K562 (cell line): ENCODE results near the gene AP4S1. TPM values are rescaled to one million over a fixed set of nuclear protein-coding genes. Genes with fewer than 3 reads are reported as not detected.

ENCODE experiments used
- BRCA1 ChIP-seq, 2 experiments: fragments of 450-650 bp in 1 of 2; sonication (generic) in 1 of 2; formaldehyde crosslinking in 1 of 2; IDR thresholded peaks; 2 replicates each; pipeline versions ENCODE4 v1.5.0 to v1.6.1; 2017 to 2020; ENCODE audit warnings: mild to moderate bottlenecking in 1 of 2, missing genetic modification reagents in 1 of 2
- CCAR2 ChIP-seq: fragments of 200-400 bp; formaldehyde crosslinking; IDR thresholded peaks from 2 replicates; pipeline ENCODE4 v1.6.1; 2017; ENCODE audit warnings: mild to moderate bottlenecking, low read depth, low read length
- CCNT2 ChIP-seq: IDR thresholded peaks from 2 replicates; pipeline ENCODE4 v1.6.1; 2011; ENCODE audit warnings: borderline replicate concordance, low read depth, mild to moderate bottlenecking, moderate library complexity, mixed read lengths, low read length; ENCODE audit not compliant: insufficient read length; ENCODE audit errors: extremely low read depth
- DACH1 ChIP-seq: fragments of 450-650 bp; IDR thresholded peaks from 2 replicates; pipeline ENCODE4 v1.6.1; 2018; ENCODE audit not compliant: partially characterized antibody
- ESRRB ChIP-seq: fragments of 250-450 bp; sonication (Bioruptor Pico); IDR thresholded peaks from 2 replicates; pipeline ENCODE4 v1.5.0; 2020; ENCODE audit warnings: mild to moderate bottlenecking, moderate library complexity, borderline replicate concordance
- FOSL1 ChIP-seq: fragments of 200-800 bp; sonication (Bioruptor generic); conservative IDR thresholded peaks from 2 replicates; pipeline ENCODE4 v1.6.1; 2016; ENCODE audit warnings: missing genetic modification characterization, missing compliant biosample characterization
- FOXJ2 ChIP-seq: fragments of 200-800 bp; sonication (Bioruptor generic); IDR thresholded peaks from 2 replicates; pipeline ENCODE4 v1.6.1; 2016; ENCODE audit warnings: missing genetic modification characterization, missing compliant biosample characterization
- ILK ChIP-seq: fragments of 450-650 bp; IDR thresholded peaks from 2 replicates; pipeline ENCODE4 v1.6.1; 2016; ENCODE audit warnings: missing genetic modification characterization, low read depth, mild to moderate bottlenecking, missing compliant biosample characterization, moderate library complexity, borderline replicate concordance
- KLF10 ChIP-seq: fragments of 250-450 bp; sonication (Bioruptor Pico); IDR thresholded peaks from 2 replicates; pipeline ENCODE4 v1.6.1; 2021; ENCODE audit warnings: matching md5 sums
- MCM7 ChIP-seq, 2 experiments: fragments of 450-650 bp; IDR thresholded peaks; 2 replicates each; pipeline ENCODE4 v1.6.1; 2016 to 2018
- PCBP2 ChIP-seq: fragments of 200-400 bp; formaldehyde crosslinking; IDR thresholded peaks from 2 replicates; pipeline ENCODE4 v1.6.1; 2018; ENCODE audit warnings: low read length, low read depth, mild to moderate bottlenecking, moderate library complexity; ENCODE audit not compliant: poor library complexity, severe bottlenecking
- TAF9B ChIP-seq: fragments of 450-650 bp; IDR thresholded peaks from 2 replicates; pipeline ENCODE4 v1.6.1; 2018; ENCODE audit warnings: mild to moderate bottlenecking; ENCODE audit not compliant: partially characterized antibody
- ZNF12 ChIP-seq: sonication (generic); formaldehyde crosslinking; IDR thresholded peaks from 2 replicates; pipeline ENCODE4 v1.4.0; 2020; ENCODE audit warnings: mild to moderate bottlenecking, missing genetic modification reagents
- ZNF407 ChIP-seq: fragments of 450-650 bp; IDR thresholded peaks from 2 replicates; pipeline ENCODE4 v1.6.1; 2016; ENCODE audit warnings: low read depth
- ZNF551 ChIP-seq: fragments of 250-450 bp; sonication (Bioruptor Pico); IDR thresholded peaks from 2 replicates; pipeline ENCODE4 v1.5.0; 2021; ENCODE audit warnings: mild to moderate bottlenecking, moderate library complexity
- polyA plus RNA-seq, 8 experiments: library from polyadenylated mRNA; depleted of rRNA in 4 of 8; stranded (reverse) in 5 of 8; unstranded in 3 of 8; fragments of >200 nt; fragmentation: Nextera tagmentation in 2 of 8; fragmentation: Illumina TruSeq in 1 of 8; extraction: Ambion mirVana in 2 of 8; extraction: Trizol in 1 of 8; gene quantifications; 2 replicates each; pipeline versions ENCODE4 v1.2.1 to v1.2.3, GENCODE V29; 2011 to 2014; ENCODE audit warnings: inconsistent platforms in 1 of 8, missing spikeins in 1 of 8
- total RNA-seq, 7 experiments: library from RNA; depleted of rRNA in 6 of 7; stranded (reverse); fragments of >200 nt in 6 of 7; fragmentation: Illumina TruSeq in 2 of 7; extraction: Trizol in 2 of 7; gene quantifications; 2 replicates each; pipeline versions ENCODE4 v1.2.1 to v1.2.3, GENCODE V29; 2011 to 2021; ENCODE audit warnings: low replicate concordance in 1 of 7
- TF ChIP-seq, protein P1 (sequence below): fragments of 450-650 bp; IDR thresholded peaks from 2 replicates; pipeline ENCODE4 v1.6.1; 2017; ENCODE audit warnings: antibody characterized with exemption
- TF ChIP-seq, protein P2 (sequence below): fragments of 200-800 bp; sonication (Bioruptor generic); IDR thresholded peaks from 2 replicates; pipeline ENCODE4 v1.6.1; 2017; ENCODE audit warnings: missing genetic modification characterization, missing compliant biosample characterization

AP4S1 gene
- total and polyA plus RNA-seq, 9 of the 15 experiments (the other 6 are each of a cell fraction or from before 2014, with no cell fraction given), result 3.7 to 7.8 (median 5.9) TPM

DNA sequence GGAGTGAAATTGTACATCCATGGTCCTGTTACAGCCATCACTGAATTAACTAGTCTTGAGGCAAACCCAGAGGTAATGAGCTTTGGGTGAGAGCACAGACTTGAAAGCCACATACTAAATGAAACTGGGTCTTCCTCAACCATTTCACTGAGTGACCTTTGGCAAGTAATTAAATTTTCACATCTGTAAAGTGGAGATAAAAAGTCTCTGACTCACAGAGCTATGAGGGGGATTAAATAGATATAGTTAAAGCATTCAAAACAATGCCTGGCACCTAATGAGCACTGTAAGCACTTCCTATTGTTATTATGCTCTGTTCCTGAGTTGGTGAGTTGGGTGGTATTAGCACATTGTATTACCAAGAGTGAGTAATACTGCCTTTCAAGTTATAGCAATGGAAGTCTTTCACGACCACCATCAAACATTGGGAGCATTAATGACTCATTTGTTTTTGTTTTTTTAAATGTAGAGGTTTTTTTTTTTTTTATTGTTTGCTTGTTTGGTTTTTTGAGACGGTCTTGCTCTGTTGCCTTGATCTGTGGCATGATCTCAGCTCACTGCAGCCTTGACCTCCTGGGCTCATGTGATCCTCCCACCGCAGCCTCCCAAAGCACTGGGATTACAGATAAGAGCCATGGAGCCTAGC, 13.2 kb downstream of the AP4S1 start (continued):
- TF ChIP-seq, protein P1, sequence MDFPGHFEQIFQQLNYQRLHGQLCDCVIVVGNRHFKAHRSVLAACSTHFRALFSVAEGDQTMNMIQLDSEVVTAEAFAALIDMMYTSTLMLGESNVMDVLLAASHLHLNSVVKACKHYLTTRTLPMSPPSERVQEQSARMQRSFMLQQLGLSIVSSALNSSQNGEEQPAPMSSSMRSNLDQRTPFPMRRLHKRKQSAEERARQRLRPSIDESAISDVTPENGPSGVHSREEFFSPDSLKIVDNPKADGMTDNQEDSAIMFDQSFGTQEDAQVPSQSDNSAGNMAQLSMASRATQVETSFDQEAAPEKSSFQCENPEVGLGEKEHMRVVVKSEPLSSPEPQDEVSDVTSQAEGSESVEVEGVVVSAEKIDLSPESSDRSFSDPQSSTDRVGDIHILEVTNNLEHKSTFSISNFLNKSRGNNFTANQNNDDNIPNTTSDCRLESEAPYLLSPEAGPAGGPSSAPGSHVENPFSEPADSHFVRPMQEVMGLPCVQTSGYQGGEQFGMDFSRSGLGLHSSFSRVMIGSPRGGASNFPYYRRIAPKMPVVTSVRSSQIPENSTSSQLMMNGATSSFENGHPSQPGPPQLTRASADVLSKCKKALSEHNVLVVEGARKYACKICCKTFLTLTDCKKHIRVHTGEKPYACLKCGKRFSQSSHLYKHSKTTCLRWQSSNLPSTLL, result no peak
- TF ChIP-seq FOSL1 (peak; percentile 89), PCBP2 (no peak), MCM7 (IDR thresholded peaks at IDR 0.05) (no peak), DACH1 (peak; percentile 72), FOXJ2 (no peak), ZNF12 (CRISPR knock-in tag) (no peak), CCNT2 (peak; percentile 55), BRCA1 (IDR thresholded peaks at IDR 0.05) (no peak), BRCA1 (CRISPR knock-in tag; IDR thresholded peaks at IDR 0.05) (no peak), ESRRB (CRISPR knock-in tag) (no peak), ILK (tag) (no peak), TAF9B (no peak), CCAR2 (no peak), ZNF551 (no peak), KLF10 (no peak), ZNF407 (no peak)
- TF ChIP-seq, protein P2, sequence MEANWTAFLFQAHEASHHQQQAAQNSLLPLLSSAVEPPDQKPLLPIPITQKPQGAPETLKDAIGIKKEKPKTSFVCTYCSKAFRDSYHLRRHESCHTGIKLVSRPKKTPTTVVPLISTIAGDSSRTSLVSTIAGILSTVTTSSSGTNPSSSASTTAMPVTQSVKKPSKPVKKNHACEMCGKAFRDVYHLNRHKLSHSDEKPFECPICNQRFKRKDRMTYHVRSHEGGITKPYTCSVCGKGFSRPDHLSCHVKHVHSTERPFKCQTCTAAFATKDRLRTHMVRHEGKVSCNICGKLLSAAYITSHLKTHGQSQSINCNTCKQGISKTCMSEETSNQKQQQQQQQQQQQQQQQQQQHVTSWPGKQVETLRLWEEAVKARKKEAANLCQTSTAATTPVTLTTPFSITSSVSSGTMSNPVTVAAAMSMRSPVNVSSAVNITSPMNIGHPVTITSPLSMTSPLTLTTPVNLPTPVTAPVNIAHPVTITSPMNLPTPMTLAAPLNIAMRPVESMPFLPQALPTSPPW (CRISPR knock-in tag), result no peak; the same call in 1 of the 2 replicates
